ENCODE measurements around the gene MELTF.

Gene MELTF

DNA sequence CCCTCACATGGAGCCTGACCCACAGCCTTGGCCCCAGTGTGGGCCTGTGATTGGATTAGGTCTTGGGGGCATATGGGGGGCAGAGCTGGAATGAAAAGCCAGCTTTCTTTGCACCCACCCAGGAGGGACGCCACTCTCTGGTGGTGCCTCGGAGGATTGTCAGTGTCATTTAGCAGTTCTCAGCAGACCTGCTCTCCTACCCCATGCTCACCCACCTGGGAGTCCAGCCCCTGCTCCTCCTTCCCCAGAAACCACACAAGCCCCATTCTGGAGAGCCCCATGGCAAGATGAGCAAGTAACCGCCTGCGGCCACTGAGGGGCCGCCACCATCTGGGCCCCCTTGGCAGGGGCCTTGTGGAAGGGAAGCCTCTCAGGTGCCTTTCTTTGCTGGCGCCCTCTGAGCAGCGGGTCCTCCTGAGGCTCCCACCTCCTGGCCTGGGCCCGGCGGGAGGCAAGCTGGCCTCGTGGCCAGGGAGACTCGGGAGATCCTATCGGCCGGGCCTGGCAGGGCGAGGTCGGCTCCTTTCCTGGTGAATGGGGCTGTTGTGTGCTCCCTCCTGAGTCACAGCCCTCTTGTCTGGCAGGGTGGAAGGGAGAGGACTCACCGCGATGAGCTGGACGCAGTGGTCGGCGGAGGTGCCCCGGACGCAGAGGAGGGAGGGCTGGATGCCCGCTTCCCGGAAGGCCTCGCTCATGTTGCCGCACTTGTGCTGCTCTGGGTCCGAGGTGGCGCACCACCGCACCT, 2.3 kb downstream of the MELTF start:
- H3K4me3 ChIP-seq (ENCODE audit: low read depth, low read length), result no peak overlapping the region
- no peak overlapping the region for H2AFZ ChIP-seq (ENCODE audit: low read length, unreplicated experiment)
- H3K27ac ChIP-seq (ENCODE audit: low read depth, low read length), result no peak overlapping the region

DNA sequence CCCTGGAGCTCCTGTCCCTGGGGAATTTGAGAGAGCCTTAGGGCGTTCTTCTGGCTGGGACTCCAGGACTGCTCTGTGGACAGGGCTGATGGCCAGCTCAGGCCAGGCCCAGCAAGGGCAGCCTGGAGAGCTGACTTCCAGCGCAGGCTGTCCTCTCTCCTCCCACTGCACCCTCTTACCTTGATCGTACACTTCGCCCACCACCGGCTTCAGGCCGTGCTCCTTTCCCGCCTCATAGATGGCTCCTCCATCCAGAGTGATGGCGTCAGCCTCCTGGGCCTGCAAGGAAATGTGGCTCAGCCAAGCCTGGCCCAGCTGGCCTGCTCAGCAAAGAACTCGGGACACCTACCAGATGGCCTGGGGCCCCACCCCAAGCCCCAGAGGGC, 3.1 kb downstream of the MELTF start:
- H3K79me2 ChIP-seq (ENCODE audit: control insufficient read depth, insufficient read depth, low read length, unreplicated experiment), result no peaks in the 10 kb centered on the region
- H3K4me3 ChIP-seq (ENCODE audit: low read depth, low read length), result no peak overlapping the region
- no peak overlapping the region for H2AFZ ChIP-seq (ENCODE audit: low read length, unreplicated experiment)
- no peaks in the 10 kb centered on the region for H3K36me3 ChIP-seq (ENCODE audit: insufficient read depth, low read length)
- H3K27me3 ChIP-seq (ENCODE audit: insufficient read depth, low read length), result peaks cover 5% of the 10 kb centered on the region; the same call in 1 of the 2 replicates
- peaks cover 11% of the 10 kb centered on the region for H3K4me1 ChIP-seq (ENCODE audit: control insufficient read depth, insufficient read depth, low read length, unreplicated experiment)
- no peak overlapping the region for H3K27ac ChIP-seq (ENCODE audit: low read depth, low read length)

More for the DNA sequence above, 2.3 kb downstream of the MELTF start:
- Histone ChIP-seq H3K4me1 (ENCODE audit: control insufficient read depth, insufficient read depth, low read length, unreplicated experiment) (peaks cover 18% of the 10 kb centered on the region), H3K36me3 (ENCODE audit: insufficient read depth, low read length) (no peaks in the 10 kb centered on the region), H3K27me3 (ENCODE audit: insufficient read depth, low read length) (peaks cover 5% of the 10 kb centered on the region; the same call in 1 of the 2 replicates), H3K79me2 (ENCODE audit: control insufficient read depth, insufficient read depth, low read length, unreplicated experiment) (no peaks in the 10 kb centered on the region)

DNA sequence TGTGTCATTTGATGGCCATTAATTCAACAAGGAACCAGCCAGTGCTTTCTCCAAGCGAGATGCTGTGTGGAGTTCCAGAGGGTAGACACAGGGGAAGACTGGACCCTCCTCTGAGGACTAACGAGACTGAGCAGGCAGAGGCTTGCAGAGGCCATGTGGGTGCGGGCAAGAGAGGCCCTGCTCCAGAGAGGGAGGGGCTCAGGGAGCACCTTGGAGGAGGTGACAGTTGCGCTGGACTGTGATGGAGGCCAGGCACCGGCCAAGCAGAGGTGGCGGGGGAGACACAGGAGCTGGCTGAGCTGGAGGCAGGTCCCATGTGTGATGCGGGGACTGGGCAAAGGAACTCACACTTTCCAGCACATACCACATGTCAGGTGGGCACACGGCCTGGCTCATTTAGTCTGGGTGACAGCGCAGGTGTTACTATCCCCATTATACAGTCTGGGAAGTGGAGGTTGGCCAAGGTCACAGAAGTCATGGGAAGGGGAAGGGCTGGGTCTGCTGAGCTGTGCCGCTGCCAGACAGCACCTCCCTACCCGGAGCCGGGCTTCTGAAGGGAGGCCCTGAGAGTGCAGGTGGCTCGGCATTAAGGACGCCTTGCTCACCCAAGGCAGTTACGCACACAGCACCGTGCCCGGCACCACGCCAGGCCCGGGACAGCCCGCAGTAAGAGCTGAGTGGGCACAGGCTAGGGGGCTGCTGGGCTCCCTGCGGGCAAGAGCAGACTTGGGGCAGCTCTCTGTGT, 3.7 kb downstream of the MELTF start:
- Histone ChIP-seq H3K79me2 (ENCODE audit: control insufficient read depth, insufficient read depth, low read length, unreplicated experiment) (no peaks in the 10 kb centered on the region), H2AFZ (ENCODE audit: low read length, unreplicated experiment) (no peak overlapping the region), H3K27ac (ENCODE audit: low read depth, low read length) (no peak overlapping the region), H3K4me3 (ENCODE audit: low read depth, low read length) (no peak overlapping the region), H3K27me3 (ENCODE audit: insufficient read depth, low read length) (peaks cover 5% of the 10 kb centered on the region; the same call in 1 of the 2 replicates), H3K36me3 (ENCODE audit: insufficient read depth, low read length) (no peaks in the 10 kb centered on the region), H3K4me1 (ENCODE audit: control insufficient read depth, insufficient read depth, low read length, unreplicated experiment) (peaks cover 7% of the 10 kb centered on the region)

DNA sequence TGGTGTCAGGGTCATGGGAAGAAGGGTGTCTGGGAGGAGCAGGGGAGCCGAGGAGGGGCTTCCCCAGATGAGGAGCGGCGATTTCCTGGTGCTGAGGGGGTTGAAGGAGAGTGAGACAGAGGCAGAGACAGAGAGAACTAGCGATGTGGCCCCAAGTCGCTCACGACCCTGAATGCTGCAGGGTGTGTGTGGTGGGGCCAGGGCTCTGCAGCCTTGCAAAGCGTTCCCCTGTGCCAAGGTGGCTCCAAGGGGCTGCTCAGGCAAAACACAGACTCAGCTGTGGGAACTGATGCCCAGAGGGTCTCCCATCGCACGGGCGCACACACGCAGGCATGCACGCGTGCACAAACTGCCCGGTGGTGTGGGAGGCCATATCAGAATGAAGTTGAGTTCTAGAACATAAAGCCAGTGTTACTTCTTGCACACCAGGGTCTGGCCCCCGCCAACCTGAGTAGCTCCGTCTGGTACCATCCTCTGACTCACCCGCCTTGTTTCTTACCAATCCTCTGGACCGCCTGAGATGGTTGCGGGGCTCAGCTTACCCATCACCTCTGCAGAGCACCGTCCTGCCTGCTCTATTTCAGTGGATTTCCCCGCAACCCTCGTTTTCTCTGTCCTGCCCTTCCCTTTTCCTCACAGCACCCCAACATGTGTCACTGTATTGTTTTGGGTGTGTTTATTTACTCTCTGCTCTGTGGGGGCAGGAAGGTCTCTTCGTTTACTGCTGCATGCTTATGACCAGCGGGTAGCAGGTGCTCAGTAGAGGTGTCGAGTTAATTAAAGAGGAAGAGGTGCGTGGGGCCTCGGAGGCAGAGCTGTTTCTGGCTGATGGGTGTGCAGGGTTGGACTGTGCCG, 4.5 kb downstream of the MELTF start:
- no peak overlapping the region for H3K4me3 ChIP-seq (ENCODE audit: low read depth, low read length)
- H3K27me3 ChIP-seq (ENCODE audit: insufficient read depth, low read length), result peaks cover 5% of the 10 kb centered on the region; the same call in 1 of the 2 replicates
- no peak overlapping the region for H2AFZ ChIP-seq (ENCODE audit: low read length, unreplicated experiment)
- H3K4me1 ChIP-seq (ENCODE audit: control insufficient read depth, insufficient read depth, low read length, unreplicated experiment), result no peaks in the 10 kb centered on the region
- no peaks in the 10 kb centered on the region for H3K36me3 ChIP-seq (ENCODE audit: insufficient read depth, low read length)
- H3K27ac ChIP-seq (ENCODE audit: low read depth, low read length), result no peak overlapping the region
- no peaks in the 10 kb centered on the region for H3K79me2 ChIP-seq (ENCODE audit: control insufficient read depth, insufficient read depth, low read length, unreplicated experiment)

DNA sequence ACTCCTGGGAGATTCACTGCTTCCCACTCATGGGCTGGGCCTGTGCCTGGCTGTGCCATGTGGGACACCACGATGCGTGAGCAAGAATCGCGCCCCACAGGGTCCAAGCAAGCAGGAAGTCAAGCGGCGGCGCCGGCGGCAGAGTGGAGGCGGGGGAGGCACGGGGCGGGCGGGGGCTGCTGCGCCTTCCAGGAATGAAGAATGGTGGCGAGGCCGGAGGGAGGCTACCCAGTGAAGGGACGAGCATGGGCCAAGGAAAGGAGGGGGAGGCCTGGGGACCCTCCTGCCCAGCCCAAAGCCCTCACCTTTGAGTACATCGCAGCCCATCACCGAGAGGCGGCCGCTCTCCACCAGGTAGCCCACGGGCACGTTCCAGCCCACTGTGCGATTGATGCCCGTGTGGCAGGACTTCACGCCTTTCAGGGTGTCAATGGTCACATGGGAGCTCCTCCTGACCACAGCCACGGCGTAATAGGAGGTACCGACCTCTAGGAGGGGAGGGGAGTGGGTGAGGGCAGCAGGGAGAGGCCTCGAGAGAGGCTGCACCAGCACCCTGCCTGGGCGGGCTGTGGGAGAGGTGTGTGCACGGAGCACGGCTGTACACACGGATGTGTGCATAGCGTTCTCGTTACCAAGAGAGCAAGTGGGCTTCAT, 5.5 kb downstream of the MELTF start:
- Histone ChIP-seq H3K36me3 (ENCODE audit: insufficient read depth, low read length) (no peaks in the 10 kb centered on the region), H3K4me1 (ENCODE audit: control insufficient read depth, insufficient read depth, low read length, unreplicated experiment) (no peaks in the 10 kb centered on the region), H3K4me3 (ENCODE audit: low read depth, low read length) (no peak overlapping the region), H3K79me2 (ENCODE audit: control insufficient read depth, insufficient read depth, low read length, unreplicated experiment) (no peaks in the 10 kb centered on the region), H3K27ac (ENCODE audit: low read depth, low read length) (no peak overlapping the region), H2AFZ (ENCODE audit: low read length, unreplicated experiment) (no peak overlapping the region), H3K27me3 (ENCODE audit: insufficient read depth, low read length) (peaks cover 2% of the 10 kb centered on the region; the same call in 1 of the 2 replicates)

DNA sequence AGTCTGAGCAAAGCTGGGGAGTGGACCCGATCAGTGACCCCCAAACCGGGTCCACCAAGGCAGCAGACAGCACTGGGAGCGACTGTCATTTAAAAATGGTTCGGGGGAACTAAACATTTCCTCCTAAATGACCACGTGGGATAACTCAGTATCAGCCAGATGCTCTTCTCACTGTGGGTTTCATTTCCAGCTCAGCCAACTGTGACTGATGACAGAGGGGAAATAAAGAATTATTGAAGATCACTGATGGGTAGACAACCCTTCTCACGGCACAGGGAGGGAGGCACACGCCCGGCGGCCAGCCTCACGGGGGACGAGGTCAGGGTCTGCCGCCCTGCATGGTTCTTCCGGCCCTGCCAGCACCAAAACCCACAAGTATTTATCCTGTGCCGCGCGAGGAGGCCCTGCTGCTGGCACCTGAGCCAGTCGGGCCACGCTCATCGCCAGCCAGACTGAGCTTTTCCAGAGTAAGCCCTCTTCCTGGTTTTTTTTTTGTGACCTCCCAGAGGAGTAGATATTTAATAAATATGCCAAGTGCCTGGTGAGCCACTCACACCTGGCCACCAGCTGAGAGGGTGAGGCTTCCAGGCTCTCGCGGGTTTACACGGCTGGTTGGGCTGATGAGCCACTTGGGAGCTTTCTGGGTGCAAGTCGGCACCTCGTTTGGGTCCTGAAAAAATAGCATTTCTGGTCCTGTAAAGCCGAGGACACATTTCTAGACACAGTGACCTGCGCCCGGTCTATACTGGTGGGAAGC, 6.2 kb downstream of the MELTF start:
- Histone ChIP-seq H3K27me3 (ENCODE audit: insufficient read depth, low read length) (no peaks in the 10 kb centered on the region), H3K4me3 (ENCODE audit: low read depth, low read length) (no peak overlapping the region), H3K4me1 (ENCODE audit: control insufficient read depth, insufficient read depth, low read length, unreplicated experiment) (no peaks in the 10 kb centered on the region), H3K27ac (ENCODE audit: low read depth, low read length) (no peak overlapping the region), H3K79me2 (ENCODE audit: control insufficient read depth, insufficient read depth, low read length, unreplicated experiment) (no peaks in the 10 kb centered on the region), H2AFZ (ENCODE audit: low read length, unreplicated experiment) (no peak overlapping the region), H3K36me3 (ENCODE audit: insufficient read depth, low read length) (no peaks in the 10 kb centered on the region)

DNA sequence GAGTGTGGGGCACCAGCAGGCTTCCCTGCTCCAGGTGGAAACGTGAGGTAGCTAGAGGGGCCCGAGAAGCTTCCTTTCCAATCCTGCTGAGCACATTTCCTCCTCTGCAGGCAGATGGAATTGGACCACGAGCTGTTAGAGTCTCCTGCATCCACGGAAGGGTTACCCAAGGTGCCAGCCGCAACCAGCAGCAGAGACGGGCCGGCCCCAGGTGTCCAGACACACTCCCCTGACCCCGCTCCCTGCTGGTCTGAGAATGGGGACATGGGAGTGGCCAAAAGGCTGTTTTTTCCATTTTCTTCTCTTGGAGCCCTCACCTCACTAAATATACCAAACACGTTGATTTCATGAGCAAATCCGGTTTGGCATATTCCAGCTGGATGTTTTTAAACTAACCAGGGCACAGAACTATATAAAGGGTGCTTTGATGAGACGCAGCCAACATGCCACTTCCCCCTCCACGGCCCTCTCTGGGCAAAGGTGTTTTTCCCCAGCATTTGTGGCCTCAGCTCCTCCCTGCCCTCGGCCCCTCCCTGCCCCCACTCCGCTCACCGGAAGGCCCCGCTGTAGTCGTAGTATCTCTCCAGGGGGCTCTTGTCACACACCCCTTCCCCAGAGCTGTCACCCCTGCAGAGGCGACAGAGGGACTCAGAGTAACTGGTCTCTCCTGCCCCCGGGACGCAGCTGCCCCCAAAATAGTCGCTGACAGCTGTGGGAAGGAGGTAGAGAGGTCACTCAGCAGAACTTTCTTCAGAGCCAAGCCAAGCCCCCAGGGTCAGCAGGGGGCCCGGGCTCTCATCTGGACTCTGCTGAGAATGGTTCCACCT, 7.0 kb downstream of the MELTF start:
- Histone ChIP-seq H3K27ac (ENCODE audit: low read depth, low read length) (no peak overlapping the region), H3K4me3 (ENCODE audit: low read depth, low read length) (no peak overlapping the region), H2AFZ (ENCODE audit: low read length, unreplicated experiment) (no peak overlapping the region), H3K27me3 (ENCODE audit: insufficient read depth, low read length) (no peaks in the 10 kb centered on the region), H3K79me2 (ENCODE audit: control insufficient read depth, insufficient read depth, low read length, unreplicated experiment) (no peaks in the 10 kb centered on the region), H3K4me1 (ENCODE audit: control insufficient read depth, insufficient read depth, low read length, unreplicated experiment) (no peaks in the 10 kb centered on the region), H3K36me3 (ENCODE audit: insufficient read depth, low read length) (no peaks in the 10 kb centered on the region)

DNA sequence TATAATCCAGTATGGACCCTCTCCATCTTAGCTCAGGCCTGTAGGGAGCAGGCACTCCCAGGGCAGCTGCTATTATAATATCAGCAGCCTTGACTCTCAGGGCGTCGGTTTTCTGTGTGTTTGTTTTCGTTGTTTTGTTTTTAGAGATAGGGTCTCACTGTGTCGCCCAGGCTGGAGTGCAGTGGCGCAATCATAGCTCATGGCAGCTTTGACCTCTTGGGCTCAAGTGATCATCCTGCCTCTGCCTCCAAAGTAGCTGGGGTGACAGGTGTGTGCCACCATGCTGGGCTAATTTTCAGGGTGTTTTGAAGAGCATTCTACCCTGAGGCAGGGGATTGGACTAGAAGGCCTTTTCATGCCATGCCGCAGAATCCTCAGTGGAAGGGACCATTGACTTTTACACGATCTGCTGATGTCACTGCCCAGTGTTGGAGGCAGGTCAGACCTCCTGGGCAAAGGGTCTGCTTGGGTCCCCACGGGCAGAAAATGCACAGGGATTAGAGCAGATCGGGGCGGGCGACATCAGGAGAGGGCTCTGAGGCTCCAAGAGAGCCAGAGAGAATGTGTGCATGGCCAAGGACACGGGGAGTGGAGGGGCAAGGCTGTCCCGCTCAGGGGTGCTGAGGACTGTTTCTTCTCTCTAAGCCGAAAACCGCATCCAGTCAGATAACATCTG, 7.8 kb downstream of the MELTF start:
- Histone ChIP-seq H3K4me3 (ENCODE audit: low read depth, low read length) (no peak overlapping the region), H3K27me3 (ENCODE audit: insufficient read depth, low read length) (no peaks in the 10 kb centered on the region), H3K4me1 (ENCODE audit: control insufficient read depth, insufficient read depth, low read length, unreplicated experiment) (no peaks in the 10 kb centered on the region), H3K36me3 (ENCODE audit: insufficient read depth, low read length) (no peaks in the 10 kb centered on the region), H3K79me2 (ENCODE audit: control insufficient read depth, insufficient read depth, low read length, unreplicated experiment) (no peaks in the 10 kb centered on the region), H2AFZ (ENCODE audit: low read length, unreplicated experiment) (no peak overlapping the region), H3K27ac (ENCODE audit: low read depth, low read length) (no peak overlapping the region)

DNA sequence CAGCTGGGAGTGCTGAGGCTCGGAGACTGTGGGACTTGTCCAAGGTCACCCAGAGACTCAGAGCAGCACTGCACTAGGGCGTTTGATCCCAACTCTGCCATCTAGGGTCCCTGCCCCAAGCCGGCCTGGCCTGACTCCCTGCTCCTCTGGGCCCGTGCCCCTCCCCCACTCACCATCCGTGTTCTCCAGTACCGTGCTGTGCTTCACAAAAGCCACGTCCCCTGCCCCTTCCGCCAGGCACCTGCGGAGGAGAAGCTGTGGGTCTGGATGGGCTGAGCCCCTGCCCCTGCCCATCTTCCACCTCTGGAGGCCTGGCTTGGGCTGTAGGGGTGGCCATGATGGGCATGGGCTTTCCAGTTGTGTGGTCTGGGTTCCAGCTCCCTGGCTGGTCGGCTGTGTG, 8.4 kb downstream of the MELTF start:
- no peak overlapping the region for H2AFZ ChIP-seq (ENCODE audit: low read length, unreplicated experiment)
- no peak overlapping the region for H3K4me3 ChIP-seq (ENCODE audit: low read depth, low read length)
- no peaks in the 10 kb centered on the region for H3K36me3 ChIP-seq (ENCODE audit: insufficient read depth, low read length)
- no peaks in the 10 kb centered on the region for H3K27me3 ChIP-seq (ENCODE audit: insufficient read depth, low read length)
- no peak overlapping the region for H3K27ac ChIP-seq (ENCODE audit: low read depth, low read length)
- H3K79me2 ChIP-seq (ENCODE audit: control insufficient read depth, insufficient read depth, low read length, unreplicated experiment), result no peaks in the 10 kb centered on the region
- no peaks in the 10 kb centered on the region for H3K4me1 ChIP-seq (ENCODE audit: control insufficient read depth, insufficient read depth, low read length, unreplicated experiment)
